ENCODE data around the gene PUSL1.

GRCh38 chr1:1331068-1331965 lies 22.9 kb downstream of the PUSL1 start, which contains the start of gene TAS1R3:
- no peak for TF ChIP-seq CTCF (conservative IDR thresholded peaks at IDR 0.05; ENCODE audit: low read depth, low read length)
- TF ChIP-seq EZH2 (IDR thresholded peaks at IDR 0.05; ENCODE audit: low read length, unreplicated experiment), result no peak

Data from PC-3 (cell line).